ENCODE data around the gene SUMO3. TPM values are rescaled to one million over a fixed set of nuclear protein-coding genes. Genes with fewer than 3 reads are reported as not detected.

The SUMO3 gene
- polyA plus RNA-seq, 1 donor (not counting 4 experiments of a cell fraction or from before 2014, with no cell fraction given): 115 TPM

DNA sequence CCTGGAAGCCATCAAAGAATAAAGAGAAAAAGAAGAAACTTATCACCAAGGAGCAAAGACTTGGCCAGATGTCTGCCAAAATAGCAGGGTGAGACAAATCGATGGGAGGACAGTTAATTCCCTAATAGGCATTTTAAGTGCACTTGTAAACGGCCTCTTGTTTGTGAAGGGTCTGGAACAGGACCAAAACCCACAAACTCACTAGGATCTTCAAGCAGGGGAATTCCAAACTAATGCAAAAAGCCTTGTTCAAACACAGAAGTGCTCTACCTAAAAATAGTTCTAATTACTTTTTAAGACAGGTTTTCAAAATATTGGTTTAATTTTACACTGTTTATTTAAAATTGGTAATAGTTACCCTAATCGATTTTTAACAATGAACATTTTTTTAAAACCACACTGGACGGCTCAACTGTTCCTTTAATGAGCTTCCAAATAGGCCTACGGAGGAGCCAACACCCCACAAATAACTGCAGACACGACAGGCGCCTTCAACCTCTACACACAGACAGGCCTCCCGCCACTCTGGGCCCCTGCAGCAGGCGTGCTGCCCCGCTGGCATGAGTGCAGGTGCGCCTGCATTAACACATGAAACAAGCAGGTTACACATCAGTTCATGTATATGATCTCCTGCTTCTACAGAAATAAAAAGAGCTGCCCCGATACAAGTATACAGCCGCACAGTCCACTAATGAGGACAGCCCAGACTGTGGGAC lies 32.1 kb downstream of the SUMO3 start:
- Histone ChIP-seq H4K20me1 (ENCODE audit: control insufficient read depth, extremely low read depth, insufficient read depth, low read length) (no peaks in the 10 kb centered on the region), H3K4me3 (ENCODE audit: control insufficient read depth in 2 of 3, extremely low read depth in 1 of 3, insufficient read depth in 2 of 3, low read depth in 1 of 3, low read length in 3 of 3) (no peak overlapping the region), H3K27me3 (ENCODE audit: control insufficient read depth, extremely low read depth, insufficient read depth, low read length) (no peaks in the 10 kb centered on the region), H3K27ac (ENCODE audit: control insufficient read depth, insufficient read depth, low read length) (no peak overlapping the region), H3K36me3 (ENCODE audit: control insufficient read depth in 2 of 2, extremely low read depth in 1 of 2, insufficient read depth in 2 of 2, low read length in 2 of 2) (peaks cover 7 to 12% of the 10 kb centered on the region in 2 experiments), H3K4me1 (ENCODE audit: control insufficient read depth, extremely low read depth, insufficient read depth, low read length) (peaks cover 9% of the 10 kb centered on the region), H2AFZ (ENCODE audit: control insufficient read depth, low read length) (no peak overlapping the region), H3K79me2 (ENCODE audit: control insufficient read depth, insufficient read depth, low read length) (peaks cover 57% of the 10 kb centered on the region), H3K9me1 (ENCODE audit: control insufficient read depth, extremely low read depth, insufficient read depth, low read length) (no peaks in the 10 kb centered on the region), H3K9me3 (ENCODE audit: control insufficient read depth, low read depth, low read length) (no peaks in the 10 kb centered on the region), H3K4me2 (ENCODE audit: control insufficient read depth, extremely low read depth, insufficient read depth, low read depth, low read length) (no peak overlapping the region), H3K9ac (ENCODE audit: control insufficient read depth, extremely low read depth, insufficient read depth, low read length) (no peak overlapping the region)
- TF ChIP-seq, protein P1, sequence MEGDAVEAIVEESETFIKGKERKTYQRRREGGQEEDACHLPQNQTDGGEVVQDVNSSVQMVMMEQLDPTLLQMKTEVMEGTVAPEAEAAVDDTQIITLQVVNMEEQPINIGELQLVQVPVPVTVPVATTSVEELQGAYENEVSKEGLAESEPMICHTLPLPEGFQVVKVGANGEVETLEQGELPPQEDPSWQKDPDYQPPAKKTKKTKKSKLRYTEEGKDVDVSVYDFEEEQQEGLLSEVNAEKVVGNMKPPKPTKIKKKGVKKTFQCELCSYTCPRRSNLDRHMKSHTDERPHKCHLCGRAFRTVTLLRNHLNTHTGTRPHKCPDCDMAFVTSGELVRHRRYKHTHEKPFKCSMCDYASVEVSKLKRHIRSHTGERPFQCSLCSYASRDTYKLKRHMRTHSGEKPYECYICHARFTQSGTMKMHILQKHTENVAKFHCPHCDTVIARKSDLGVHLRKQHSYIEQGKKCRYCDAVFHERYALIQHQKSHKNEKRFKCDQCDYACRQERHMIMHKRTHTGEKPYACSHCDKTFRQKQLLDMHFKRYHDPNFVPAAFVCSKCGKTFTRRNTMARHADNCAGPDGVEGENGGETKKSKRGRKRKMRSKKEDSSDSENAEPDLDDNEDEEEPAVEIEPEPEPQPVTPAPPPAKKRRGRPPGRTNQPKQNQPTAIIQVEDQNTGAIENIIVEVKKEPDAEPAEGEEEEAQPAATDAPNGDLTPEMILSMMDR (optimal IDR thresholded peaks at IDR 0.05 in 1 of 3, IDR thresholded peaks at IDR 0.05 in 1 of 3, conservative IDR thresholded peaks at IDR 0.05 in 1 of 3; ENCODE audit: extremely low read depth in 1 of 3, insufficient read depth in 2 of 3, low read length in 3 of 3): no peak
- TF ChIP-seq EZH2 (IDR thresholded peaks at IDR 0.05; ENCODE audit: low read length): no peak
- DNase-seq (ENCODE audit: low read depth, low spot score) (no peak), FAIRE-seq (no peak)
- dilution Hi-C loops (cut with MboI; ENCODE audit: extremely low pct_ligation_motif_present, low sequenced_read_pairs): no loop called here

DNA sequence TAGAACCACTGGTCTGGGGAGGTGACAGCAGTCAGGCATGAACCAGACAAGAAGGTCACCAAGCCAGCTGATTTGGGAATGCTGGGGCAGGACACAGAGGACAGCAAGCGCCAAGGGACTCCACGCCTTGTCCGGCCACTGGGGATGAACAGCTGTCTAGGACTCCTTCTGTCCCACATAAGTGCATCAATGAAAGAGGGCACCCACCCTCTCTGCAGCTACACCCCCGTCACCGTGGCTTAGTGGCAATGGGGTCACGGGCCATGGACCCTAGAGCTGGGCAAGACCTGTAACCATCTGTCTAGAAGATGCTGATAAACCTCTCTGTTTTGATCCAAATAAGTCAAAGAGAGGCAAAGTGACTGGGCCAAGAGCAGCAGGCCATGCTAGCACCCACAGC lies 33.1 kb downstream of the SUMO3 start:
- dilution Hi-C loops (cut with MboI; ENCODE audit: extremely low pct_ligation_motif_present, low sequenced_read_pairs): no loop called here
- DNase-seq (ENCODE audit: low read depth, low spot score): no peak
- peaks cover 13% of the 10 kb centered on the region for H3K4me1 ChIP-seq (ENCODE audit: control insufficient read depth, extremely low read depth, insufficient read depth, low read length)

More for the DNA sequence above, 33.1 kb downstream of the SUMO3 start:
- peaks cover 51% of the 10 kb centered on the region for H3K79me2 ChIP-seq (ENCODE audit: control insufficient read depth, insufficient read depth, low read length)
- H3K36me3 ChIP-seq (ENCODE audit: control insufficient read depth in 2 of 2, extremely low read depth in 1 of 2, insufficient read depth in 2 of 2, low read length in 2 of 2): peaks cover 7 to 16% of the 10 kb centered on the region in 2 experiments
- no peak overlapping the region for H3K9ac ChIP-seq (ENCODE audit: control insufficient read depth, extremely low read depth, insufficient read depth, low read length)
- no peaks in the 10 kb centered on the region for H3K27me3 ChIP-seq (ENCODE audit: control insufficient read depth, extremely low read depth, insufficient read depth, low read length)
- no peak for FAIRE-seq
- H4K20me1 ChIP-seq (ENCODE audit: control insufficient read depth, extremely low read depth, insufficient read depth, low read length): no peaks in the 10 kb centered on the region
- H3K9me1 ChIP-seq (ENCODE audit: control insufficient read depth, extremely low read depth, insufficient read depth, low read length): no peaks in the 10 kb centered on the region
- H3K4me3 ChIP-seq (ENCODE audit: control insufficient read depth in 2 of 3, extremely low read depth in 1 of 3, insufficient read depth in 2 of 3, low read depth in 1 of 3, low read length in 3 of 3): no peak overlapping the region
- no peak for TF ChIP-seq EZH2 (IDR thresholded peaks at IDR 0.05; ENCODE audit: low read length)
- TF ChIP-seq, protein P1 (optimal IDR thresholded peaks at IDR 0.05 in 1 of 3, IDR thresholded peaks at IDR 0.05 in 1 of 3, conservative IDR thresholded peaks at IDR 0.05 in 1 of 3; ENCODE audit: extremely low read depth in 1 of 3, insufficient read depth in 2 of 3, low read length in 3 of 3): no peak
- no peak overlapping the region for H3K4me2 ChIP-seq (ENCODE audit: control insufficient read depth, extremely low read depth, insufficient read depth, low read depth, low read length)
- H2AFZ ChIP-seq (ENCODE audit: control insufficient read depth, low read length): no peak overlapping the region
- no peak overlapping the region for H3K27ac ChIP-seq (ENCODE audit: control insufficient read depth, insufficient read depth, low read length)
- no peaks in the 10 kb centered on the region for H3K9me3 ChIP-seq (ENCODE audit: control insufficient read depth, low read depth, low read length)
